HepG2 (cell line): ENCODE measurements around the gene ABO. TPM values are rescaled to one million over a fixed set of nuclear protein-coding genes. Genes with fewer than 3 reads are reported as not detected.
"Not testable (repeated sequence)": the region's sequence is repeated elsewhere in the genome, so short reads cannot be mapped to it uniquely, and the experiment has no call there.

Source experiments
- ATAC-seq: fragments of 200-7000 bp; cut with Tn5 transposase; 3 replicates; pipeline ENCODE4 v1.9.1; 2020; ENCODE audit warnings: mild to moderate bottlenecking, moderate library complexity
- BruUV-seq: library from RNA; stranded (reverse); fragments of 400-500 nt; replicated peaks from 2 replicates; lab custom pipeline; 2021; lab: Mats Ljungman, UMichigan
- CTCF ChIA-PET: fragments of 300-600 bp; formaldehyde crosslinking; extraction: SDS; loops from one replicate; lab custom pipeline; 2021; ENCODE audit warnings: low total read pairs, inconsistent platforms, low intra/inter-chr PET ratio; lab: Yijun Ruan, JAX
- POLR2A ChIA-PET: fragments of 350-600 bp; sonication (Branson Sonifier 250); formaldehyde crosslinking; loops from one replicate; lab custom pipeline; 2020; ENCODE audit warnings: antibody characterized with exemption, inconsistent platforms; lab: Yijun Ruan, JAX
- DNase-seq: peaks from one replicate; pipeline ENCODE4 v3.0.0-alpha.2; 2015; ENCODE audit warnings: low spot score
- FAIRE-seq: peaks from 3 replicates; lab custom pipeline; 2011; peaks lifted over from hg19 to GRCh38; lab: Jason Lieb, UNC
- H2AFZ ChIP-seq: one replicate; pipeline ENCODE4 v1.6.1; 2011; ENCODE audit warnings: low read length, inconsistent platforms
- H3K27ac ChIP-seq: fragments of 300-600 bp; 3 replicates; pipeline ENCODE4 v1.8.0; 2011; ENCODE audit warnings: mixed run types, mild to moderate bottlenecking, mixed read lengths, low read length, inconsistent platforms; ENCODE audit not compliant: insufficient read depth; ENCODE audit errors: extremely low read length
- H3K27me3 ChIP-seq, 2 experiments: fragments of 200-600 bp in 1 of 2; 2 replicates in 1 of 2; 3 replicates in 1 of 2; pipeline versions ENCODE4 v1.6.0 to v1.8.0; 2011; ENCODE audit warnings: low read length in 2 of 2, mild to moderate bottlenecking in 2 of 2, moderate library complexity in 2 of 2, inconsistent platforms in 1 of 2; ENCODE audit not compliant: insufficient read depth in 2 of 2, control insufficient read depth in 1 of 2
- H3K36me3 ChIP-seq, 2 experiments: fragments of 200-600 bp in 1 of 2; replicated peaks in 1 of 2; 2 replicates in 1 of 2; 3 replicates in 1 of 2; pipeline versions ENCODE4 v1.5.1 to v1.8.0; 2011; ENCODE audit warnings: low read length in 2 of 2, inconsistent platforms in 1 of 2; ENCODE audit not compliant: insufficient read depth in 2 of 2, control insufficient read depth in 1 of 2
- H3K4me1 ChIP-seq: 2 replicates; pipeline ENCODE4 v1.5.1; 2012; ENCODE audit warnings: low read length, inconsistent platforms; ENCODE audit not compliant: insufficient read depth
- H3K4me2 ChIP-seq: 2 replicates; pipeline ENCODE4 v1.6.0; 2011; ENCODE audit warnings: low read depth, low read length, inconsistent platforms
- H3K4me3 ChIP-seq, 3 experiments: fragments of 200-600 bp in 1 of 3; sonication (generic), shearing (Covaris generic) in 1 of 3; replicated peaks in 1 of 3; 2 replicates each; pipeline ENCODE4 v1.5.1; 2011 to 2016; ENCODE audit warnings: low read length in 3 of 3, inconsistent platforms in 2 of 3, low read depth in 2 of 3, mild to moderate bottlenecking in 2 of 3, control low read depth in 1 of 3, mixed read lengths in 1 of 3; ENCODE audit not compliant: insufficient read depth in 1 of 3
- H3K79me2 ChIP-seq: one replicate; pipeline ENCODE4 v1.6.1; 2011; ENCODE audit warnings: low read length, inconsistent platforms; ENCODE audit not compliant: insufficient read depth
- H3K9ac ChIP-seq: 2 replicates; pipeline ENCODE4 v1.6.0; 2011; ENCODE audit warnings: mild to moderate bottlenecking, low read depth, low read length, inconsistent platforms; ENCODE audit not compliant: insufficient read depth
- H3K9me3 ChIP-seq: 2 replicates; pipeline ENCODE4 v1.5.1; 2012; ENCODE audit warnings: mild to moderate bottlenecking, low read length
- H4K20me1 ChIP-seq: 2 replicates; pipeline ENCODE4 v1.6.0; 2011; ENCODE audit warnings: inconsistent platforms, mild to moderate bottlenecking, low read length, moderate library complexity; ENCODE audit not compliant: insufficient read depth
- ATRX ChIP-seq: sonication (generic); formaldehyde crosslinking; IDR thresholded peaks from 2 replicates; pipeline ENCODE4 v1.4.0; 2020; ENCODE audit warnings: missing genetic modification reagents, borderline replicate concordance
- FOXC1 ChIP-seq: sonication (generic); formaldehyde crosslinking; IDR thresholded peaks from 2 replicates; pipeline ENCODE4 v1.8.0; 2022; ENCODE audit warnings: mild to moderate bottlenecking, missing genetic modification reagents, borderline replicate concordance
- GZF1 ChIP-seq: sonication (generic); formaldehyde crosslinking; IDR thresholded peaks from 2 replicates; pipeline ENCODE4 v1.5.1; 2020; ENCODE audit warnings: mild to moderate bottlenecking, missing genetic modification reagents
- KDM4B ChIP-seq: sonication (generic); formaldehyde crosslinking; IDR thresholded peaks from 2 replicates; pipeline ENCODE4 v1.4.0; 2020; ENCODE audit warnings: missing genetic modification reagents
- MXD3 ChIP-seq: IDR thresholded peaks from 2 replicates; pipeline ENCODE4 v1.6.1; 2016; ENCODE audit warnings: mild to moderate bottlenecking, missing biosample characterization, missing genetic modification reagents
- RARG ChIP-seq: sonication (generic); formaldehyde crosslinking; IDR thresholded peaks from 2 replicates; pipeline ENCODE4 v1.4.0; 2020; ENCODE audit warnings: low read depth, mild to moderate bottlenecking, missing genetic modification reagents
- TBL1XR1 ChIP-seq: fragments of 150-350 bp; IDR thresholded peaks from 2 replicates; pipeline ENCODE4 v1.6.1; 2014; ENCODE audit warnings: borderline replicate concordance, low read length; ENCODE audit not compliant: partially characterized antibody
- THYN1 ChIP-seq: sonication (generic); formaldehyde crosslinking; IDR thresholded peaks from 2 replicates; pipeline ENCODE4 v1.8.1; 2023; ENCODE audit warnings: low read depth, mild to moderate bottlenecking, moderate library complexity, missing genetic modification reagents, borderline replicate concordance
- ZNF768 ChIP-seq: sonication (generic); formaldehyde crosslinking; IDR thresholded peaks from 2 replicates; pipeline ENCODE4 v1.4.0; 2020; ENCODE audit warnings: missing genetic modification reagents
- ZNF850 ChIP-seq: sonication (generic); formaldehyde crosslinking; conservative IDR thresholded peaks from 2 replicates; pipeline ENCODE4 v1.9.0; 2021; ENCODE audit warnings: mild to moderate bottlenecking, missing genetic modification reagents
- WGBS: methylation state at CpG from one replicate; pipeline ENCODE4 v1.1.6; 2017; ENCODE audit warnings: low lambda C conversion rate; 5-methylcytosine and 5-hydroxymethylcytosine counted together
- in situ Hi-C: cut with HindIII; loops from 2 replicates; pipeline ENCODE4 v1.10.0; 2017; ENCODE audit warnings: low pct_unique_long_range_greater_than_20kb; ENCODE audit not compliant: extremely low pct_ligation_motif_present
- intact Hi-C: fragments of 100-400 bp; cut with micrococcal nuclease; formaldehyde crosslinking; loops from one replicate; pipeline ENCODE4 v1.10.0; 2022; ENCODE audit not compliant: unreplicated experiment
- polyA plus RNA-seq, 8 experiments: library from polyadenylated mRNA; depleted of rRNA in 3 of 8; stranded (reverse) in 7 of 8; unstranded in 1 of 8; fragments of >200 nt; fragmentation: Illumina TruSeq in 4 of 8; extraction: Trizol in 4 of 8; gene quantifications; 2 replicates each; pipeline versions ENCODE4 v1.2.1 to v1.2.3, GENCODE V29; 2011 to 2016; ENCODE audit warnings: low read depth in 4 of 8, missing spikeins in 1 of 8, mixed read lengths in 1 of 8; ENCODE audit not compliant: insufficient read depth in 1 of 8
- total RNA-seq, 5 experiments: library from RNA; depleted of rRNA; stranded (reverse); fragments of >200 nt; fragmentation: Illumina TruSeq; extraction: Trizol; gene quantifications; 2 replicates each; pipeline ENCODE4 v1.2.3, GENCODE V29; 2016; ENCODE audit warnings: low read depth in 1 of 5
- TF ChIP-seq, protein P1 (sequence below): sonication (generic); formaldehyde crosslinking; IDR thresholded peaks from 2 replicates; pipeline ENCODE4 v1.5.1; 2020; ENCODE audit warnings: mild to moderate bottlenecking, missing genetic modification reagents

Gene ABO
- total and polyA plus RNA-seq, 2 of the 13 experiments (the other 11 are each of a cell fraction or from before 2014, with no cell fraction given): not detected

GRCh38 chr9:133221994-133222393, 53.0 kb downstream of the ABO start:
- H4K20me1 ChIP-seq, intact Hi-C loops, H3K4me1 ChIP-seq, ATAC-seq, H3K4me2 ChIP-seq, POLR2A ChIA-PET, BruUV-seq, H2AFZ ChIP-seq, H3K27ac ChIP-seq, FAIRE-seq, H3K9me3 ChIP-seq, CTCF ChIA-PET, H3K79me2 ChIP-seq, H3K36me3 ChIP-seq, H3K4me3 ChIP-seq, H3K9ac ChIP-seq, DNase-seq, in situ Hi-C loops: not testable (repeated sequence)
- peaks cover 2 to 16% of the 10 kb centered on the region in 2 experiments; a peak in 3 of 5 replicates for H3K27me3 ChIP-seq
- 56% methylated on average over 5 of the region's 12 CpGs for WGBS

DNA sequence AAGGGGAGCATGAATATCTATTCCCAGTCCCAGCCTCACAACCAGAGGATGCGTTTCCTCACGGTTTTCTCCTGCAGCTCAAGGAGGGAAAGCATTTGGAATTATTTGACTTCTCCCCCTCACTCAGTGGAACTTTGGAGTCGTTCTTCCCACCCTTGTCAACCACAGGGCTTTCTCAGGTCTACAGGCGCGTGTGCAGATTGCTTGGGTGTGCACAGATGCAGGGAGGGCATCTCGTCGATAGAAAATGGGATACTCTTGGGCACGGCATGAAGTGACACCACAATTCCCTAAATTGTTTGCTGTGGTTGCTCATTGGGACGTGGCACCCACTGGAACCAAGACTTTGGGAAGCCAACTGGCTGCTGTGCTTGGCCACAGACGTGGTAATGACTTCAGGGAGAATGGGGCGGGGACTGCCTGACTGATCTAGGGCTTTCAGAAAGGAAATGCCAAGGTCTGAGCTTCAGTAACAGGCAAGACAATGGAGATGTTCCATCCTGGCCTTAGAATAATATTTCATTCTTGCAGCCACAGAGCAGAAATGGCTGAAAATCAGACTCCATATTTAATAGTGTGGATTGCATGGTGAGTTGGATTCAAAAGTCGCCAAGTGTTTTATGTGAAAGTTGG, 53.7 kb downstream of the ABO start:
- Histone ChIP-seq H4K20me1 (no peaks in the 10 kb centered on the region), H3K9me3 (no peaks in the 10 kb centered on the region), H3K27me3 (peaks cover 0 to 12% of the 10 kb centered on the region in 2 experiments; a peak in 3 of 5 replicates), H3K27ac (no peak overlapping the region), H3K79me2 (no peaks in the 10 kb centered on the region), H3K4me3 (no peak overlapping the region), H3K36me3 (no peaks in the 10 kb centered on the region), H3K4me2 (no peak overlapping the region), H3K9ac (no peak overlapping the region), H3K4me1 (peaks cover 9% of the 10 kb centered on the region), H2AFZ (no peak overlapping the region)
- in situ Hi-C loops: no loop called here
- POLR2A ChIA-PET: no interaction called here
- BruUV-seq: no TSS peak
- TF ChIP-seq ATRX (CRISPR knock-in tag) (no peak), FOXC1 (CRISPR knock-in tag) (no peak), RARG (no peak), KDM4B (no peak), THYN1 (CRISPR knock-in tag) (no peak), MXD3 (CRISPR knock-in tag) (no peak), GZF1 (no peak), ZNF850 (CRISPR knock-in tag) (no peak), TBL1XR1 (no peak), ZNF768 (CRISPR knock-in tag) (no peak)
- TF ChIP-seq, protein P1, sequence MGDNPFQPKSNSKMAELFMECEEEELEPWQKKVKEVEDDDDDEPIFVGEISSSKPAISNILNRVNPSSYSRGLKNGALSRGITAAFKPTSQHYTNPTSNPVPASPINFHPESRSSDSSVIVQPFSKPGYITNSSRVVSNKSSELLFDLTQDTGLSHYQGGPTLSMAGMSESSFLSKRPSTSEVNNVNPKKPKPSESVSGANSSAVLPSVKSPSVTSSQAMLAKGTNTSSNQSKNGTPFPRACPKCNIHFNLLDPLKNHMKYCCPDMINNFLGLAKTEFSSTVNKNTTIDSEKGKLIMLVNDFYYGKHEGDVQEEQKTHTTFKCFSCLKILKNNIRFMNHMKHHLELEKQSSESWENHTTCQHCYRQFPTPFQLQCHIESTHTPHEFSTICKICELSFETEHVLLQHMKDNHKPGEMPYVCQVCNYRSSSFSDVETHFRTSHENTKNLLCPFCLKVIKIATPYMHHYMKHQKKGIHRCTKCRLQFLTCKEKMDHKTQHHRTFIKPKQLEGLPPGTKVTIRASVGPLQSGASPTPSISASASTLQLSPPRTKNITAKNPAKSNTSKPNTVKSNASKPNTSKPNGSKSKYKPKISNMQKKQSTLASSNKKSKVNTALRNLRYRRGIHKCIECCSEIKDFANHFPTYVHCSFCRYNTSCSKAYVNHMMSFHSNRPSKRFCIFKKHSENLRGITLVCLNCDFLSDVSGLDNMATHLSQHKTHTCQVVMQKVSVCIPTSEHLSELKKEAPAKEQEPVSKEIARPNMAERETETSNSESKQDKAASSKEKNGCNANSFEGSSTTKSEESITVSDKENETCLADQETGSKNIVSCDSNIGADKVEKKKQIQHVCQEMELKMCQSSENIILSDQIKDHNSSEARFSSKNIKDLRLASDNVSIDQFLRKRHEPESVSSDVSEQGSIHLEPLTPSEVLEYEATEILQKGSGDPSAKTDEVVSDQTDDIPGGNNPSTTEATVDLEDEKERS (CRISPR knock-in tag): no peak
- intact Hi-C loops: no loop called here
- WGBS: 13% methylated on average over 7 of the region's 12 CpGs
- CTCF ChIA-PET: no interaction called here
- DNase-seq: no peak
- FAIRE-seq: no peak
- ATAC-seq: no peak
